ENCODE measurements around the gene REST.
A peak's percentile ranks its signal among the peaks of the same experiment; 100 is the strongest.

Gene REST

DNA sequence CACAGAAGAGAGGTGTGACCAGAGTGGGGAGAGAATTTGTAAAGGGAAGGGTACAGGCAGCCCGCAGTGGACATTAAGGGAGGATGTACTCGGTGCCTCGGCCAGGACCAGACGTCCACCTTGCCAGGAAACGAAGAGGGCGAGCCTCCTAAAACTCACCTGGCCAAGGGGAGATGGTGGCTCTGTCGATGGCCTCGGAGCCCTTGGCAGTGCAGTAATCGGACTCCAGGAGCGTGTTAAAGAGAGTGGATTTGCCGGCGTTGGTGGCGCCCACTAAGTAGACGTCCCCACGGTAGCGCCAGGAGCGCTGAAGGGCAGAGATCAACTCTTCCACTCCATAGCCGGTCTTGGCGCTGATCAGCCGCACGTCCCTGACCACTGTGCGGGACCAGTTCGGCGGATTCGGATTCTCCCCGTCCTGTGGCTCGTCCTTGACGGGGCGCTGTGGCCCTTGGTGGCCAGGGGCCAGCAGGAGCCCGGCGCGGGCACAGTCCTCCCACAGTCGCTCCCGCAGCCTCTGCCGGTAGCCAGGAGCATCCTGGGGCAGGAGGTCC is 68.7 kb downstream of the REST start:
- DNase-seq (ENCODE audit: low read depth, low spot score) = no peak

GRCh38 chr4:56976837-56977320 is 69.2 kb downstream of the REST start:
- no peak for DNase-seq (ENCODE audit: low read depth, low spot score)

- peak; percentile 98 for DNase-seq (ENCODE audit: low read depth, low spot score)
Measured at GRCh38 chr4:56977321-56978012, 69.8 kb downstream of the REST start, which contains the start of gene NOA1. NOA1 (minus strand) TSS chr4:56977606; CDS start chr4:56977585, 21 bp downstream.

- DNase-seq (ENCODE audit: low read depth, low spot score) = peak; percentile 85
Measured at GRCh38 chr4:56978750-56979303, 71.1 kb downstream of the REST start, which contains the start of gene POLR2B. POLR2B (plus strand) TSS chr4:56978896; CDS start chr4:56978986, 90 bp downstream.

DNA sequence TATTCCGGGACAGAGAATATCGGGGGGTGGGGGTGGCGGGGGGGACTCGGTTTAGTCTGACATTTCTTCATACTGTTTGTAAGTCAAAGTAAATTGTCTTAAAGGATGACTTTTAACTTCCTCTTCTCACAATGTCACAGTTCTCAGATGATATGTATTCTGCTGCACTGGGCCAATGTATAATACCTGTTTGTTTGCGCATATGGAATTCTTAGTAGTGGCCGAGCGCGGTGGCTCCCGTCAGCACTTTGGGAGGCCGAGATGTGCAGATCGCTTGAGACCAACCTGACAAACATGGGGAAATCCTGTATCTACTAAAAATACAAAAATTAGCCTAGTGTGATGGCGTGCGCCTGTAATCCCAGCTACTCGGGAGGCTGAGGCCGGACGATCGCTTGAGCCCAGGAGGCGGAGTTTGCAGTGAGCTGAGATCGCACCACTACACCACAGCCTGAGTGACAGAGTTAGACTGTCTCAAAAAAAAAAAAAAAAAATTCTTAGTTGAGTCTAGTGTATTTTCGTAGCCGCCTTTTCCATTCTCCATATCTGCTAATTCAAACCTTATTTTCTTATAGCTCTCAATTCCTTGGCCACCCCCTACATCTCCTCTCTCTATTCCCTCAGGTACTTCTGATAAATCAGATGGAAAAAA is 71.8 kb downstream of the REST start:
- no peak for DNase-seq (ENCODE audit: low read depth, low spot score)

DNA sequence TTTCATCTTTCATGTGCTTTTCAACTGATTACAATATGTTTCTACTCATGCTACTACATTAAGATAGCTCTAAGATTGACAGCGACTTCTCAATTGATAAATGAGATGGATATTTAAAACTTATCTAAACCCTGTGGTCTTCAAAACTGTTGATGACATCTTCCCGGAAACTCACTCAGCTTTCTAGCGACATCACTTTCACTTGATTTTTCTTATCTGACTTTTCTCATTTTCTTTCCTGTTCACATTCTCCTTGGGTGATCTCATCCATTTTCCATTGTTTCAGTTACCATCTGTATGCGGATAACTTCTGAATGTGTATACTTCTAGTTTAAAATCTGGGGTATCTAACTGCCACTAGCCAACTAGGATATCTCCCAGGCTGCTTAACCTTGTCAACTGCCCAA is 74.1 kb downstream of the REST start:
- DNase-seq (ENCODE audit: low read depth, low spot score) = no peak

DNA sequence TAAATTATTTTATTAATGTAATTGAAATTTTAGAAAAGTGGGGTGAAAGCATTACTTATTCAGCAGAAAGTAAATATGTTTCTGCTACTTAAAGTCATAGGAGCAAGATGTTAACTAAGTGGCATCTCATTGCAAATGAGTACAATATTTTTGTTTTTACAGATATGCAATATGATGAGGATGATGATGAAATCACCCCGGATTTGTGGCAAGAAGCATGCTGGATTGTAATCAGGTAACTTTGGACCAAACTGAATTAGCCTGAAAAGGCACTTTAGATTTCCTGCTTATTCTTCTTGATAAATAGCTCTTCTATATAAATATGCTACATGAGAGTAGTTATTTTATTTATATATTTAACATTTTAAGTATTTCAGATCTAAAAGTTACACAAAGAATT is 78.5 kb downstream of the REST start:
- no peak for DNase-seq (ENCODE audit: low read depth, low spot score)

GRCh38 chr4:56986952-56987351 is 79.3 kb downstream of the REST start:
- DNase-seq (ENCODE audit: low read depth, low spot score) = no peak

- DNase-seq (ENCODE audit: low read depth, low spot score) = no peak
Measured at GRCh38 chr4:56990109-56990905, 82.6 kb downstream of the REST start.

GRCh38 chr4:56995525-56995924 is 87.8 kb downstream of the REST start:
- DNase-seq (ENCODE audit: low read depth, low spot score) = no peak

- DNase-seq (ENCODE audit: low read depth, low spot score) = no peak
Measured at GRCh38 chr4:56999751-57000150, 92.1 kb downstream of the REST start.

DNA sequence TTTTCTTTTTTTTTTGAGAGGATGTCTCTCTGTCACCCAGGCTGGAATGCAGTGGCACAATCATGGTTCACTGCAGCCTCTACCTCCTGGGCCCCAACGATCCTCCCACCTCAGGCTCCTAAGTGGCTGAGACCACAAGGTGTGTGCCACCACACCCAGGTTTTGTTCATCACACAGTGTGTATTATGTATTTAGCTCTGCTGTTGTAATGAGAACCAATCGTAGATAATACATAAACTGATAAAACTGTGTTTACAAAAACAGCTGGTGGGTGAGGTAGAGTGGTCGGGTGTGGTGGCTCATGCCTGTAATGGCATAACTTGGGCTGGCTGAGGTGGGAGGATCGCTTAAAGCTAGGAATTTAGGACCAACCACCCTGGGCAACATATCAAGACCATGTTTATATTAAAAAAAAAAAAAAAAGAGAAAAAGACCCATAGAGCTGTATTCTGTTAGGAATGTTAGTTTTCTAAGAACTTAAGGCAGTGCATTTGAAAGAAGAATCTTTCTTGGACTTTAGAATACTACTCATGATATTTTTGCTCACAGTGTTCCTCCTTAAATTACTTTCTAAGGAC is 105.9 kb downstream of the REST start:
- DNase-seq (ENCODE audit: low read depth, low spot score) = no peak

Data from smooth muscle cell of the brain vasculature (primary cell).